MM.1S (cell line): Measurements from ENCODE around the gene CD300A.

Experiments
- DNase-seq: peaks from one replicate; pipeline ENCODE4 v3.0.0-alpha.2; 2015
- H2AFZ ChIP-seq: fragments of 300-600 bp; sonication (generic); 2 replicates; pipeline ENCODE4 v1.6.0; 2016; ENCODE audit warnings: antibody characterized with exemption, low read length
- H3F3A ChIP-seq: fragments of 300-600 bp; sonication (generic); 2 replicates; pipeline ENCODE4 v1.6.1; 2016; ENCODE audit warnings: mild to moderate bottlenecking, antibody characterized with exemption, low read length, moderate library complexity, mixed read lengths; ENCODE audit not compliant: insufficient read depth
- H3K27ac ChIP-seq: fragments of 300-600 bp; sonication (generic); 2 replicates; pipeline ENCODE4 v1.5.1; 2016; ENCODE audit warnings: mild to moderate bottlenecking, low read length
- H3K27me3 ChIP-seq: fragments of 300-600 bp; sonication (generic); replicated peaks from 2 replicates; pipeline ENCODE4 v1.6.0; 2016; ENCODE audit warnings: low read length; ENCODE audit not compliant: insufficient read depth
- H3K36me3 ChIP-seq: fragments of 300-600 bp; sonication (generic); replicated peaks from 2 replicates; pipeline ENCODE4 v1.6.1; 2016; ENCODE audit warnings: mild to moderate bottlenecking, low read length, mixed read lengths; ENCODE audit not compliant: insufficient read depth
- H3K4me1 ChIP-seq: fragments of 300-600 bp; sonication (generic); 2 replicates; pipeline ENCODE4 v1.6.1; 2016; ENCODE audit warnings: low read length, mixed read lengths
- H3K4me2 ChIP-seq: fragments of 300-600 bp; sonication (generic); 2 replicates; pipeline ENCODE4 v1.6.0; 2016; ENCODE audit warnings: low read depth, low read length
- H3K4me3 ChIP-seq: fragments of 300-600 bp; sonication (generic); 2 replicates; pipeline ENCODE4 v1.5.1; 2016; ENCODE audit warnings: low read length, mixed read lengths
- H3K79me2 ChIP-seq: fragments of 300-600 bp; sonication (generic); 2 replicates; pipeline ENCODE4 v1.6.1; 2016; ENCODE audit warnings: mixed run types, low read length, mixed read lengths
- H3K9ac ChIP-seq: fragments of 300-600 bp; sonication (generic); 2 replicates; pipeline ENCODE4 v1.6.1; 2016; ENCODE audit warnings: low read length, mixed read lengths
- H3K9me2 ChIP-seq: fragments of 300-600 bp; sonication (generic); replicated peaks from 2 replicates; pipeline ENCODE4 v1.6.1; 2016; ENCODE audit warnings: mild to moderate bottlenecking, low read length, mixed read lengths; ENCODE audit not compliant: insufficient read depth
- H3K9me3 ChIP-seq: fragments of 300-600 bp; sonication (generic); replicated peaks from 2 replicates; pipeline ENCODE4 v1.6.1; 2016; ENCODE audit warnings: mild to moderate bottlenecking, low read length, mixed read lengths; ENCODE audit not compliant: insufficient read depth
- H4K20me1 ChIP-seq: fragments of 300-600 bp; sonication (generic); 2 replicates; pipeline ENCODE4 v1.6.1; 2016; ENCODE audit warnings: mild to moderate bottlenecking, low read length, moderate library complexity, mixed read lengths; ENCODE audit not compliant: insufficient read depth
- CTCF ChIP-seq: fragments of 300-600 bp; sonication (generic); IDR thresholded peaks from 2 replicates; pipeline ENCODE4 v1.5.1; 2016; ENCODE audit warnings: antibody characterized with exemption, low read length, mixed read lengths
- EZH2 ChIP-seq: fragments of 300-600 bp; sonication (generic); optimal IDR thresholded peaks from 2 replicates; pipeline ENCODE3; 2017; ENCODE audit warnings: low read depth, mild to moderate bottlenecking, antibody characterized with exemption, low read length, mixed read lengths
- EZH2phosphoT487 ChIP-seq: fragments of 300-600 bp; sonication (generic); IDR thresholded peaks from 2 replicates; pipeline ENCODE4 v1.6.1; 2018; ENCODE audit warnings: antibody characterized with exemption, low read length

Gene CD300A

GRCh38 chr17:74527756-74528155, 61.3 kb downstream of the CD300A start:
- H3K27ac ChIP-seq, result no peak overlapping the region
- H3F3A ChIP-seq, result no peaks in the 10 kb centered on the region
- no peaks in the 10 kb centered on the region for H3K9me2 ChIP-seq
- H4K20me1 ChIP-seq, result no peaks in the 10 kb centered on the region
- H2AFZ ChIP-seq, result no peak overlapping the region
- H3K27me3 ChIP-seq, result peaks cover 99% of the 10 kb centered on the region
- no peak overlapping the region for H3K9ac ChIP-seq
- no peak for DNase-seq
- no peak overlapping the region for H3K4me2 ChIP-seq
- no peaks in the 10 kb centered on the region for H3K36me3 ChIP-seq
- TF ChIP-seq EZH2phosphoT487 (no peak), EZH2 (no peak), CTCF (no peak)
- no peaks in the 10 kb centered on the region for H3K79me2 ChIP-seq
- H3K4me1 ChIP-seq, result no peaks in the 10 kb centered on the region
- no peak overlapping the region for H3K4me3 ChIP-seq
- H3K9me3 ChIP-seq, result no peaks in the 10 kb centered on the region

- H3F3A ChIP-seq, result no peaks in the 10 kb centered on the region
- no peaks in the 10 kb centered on the region for H3K79me2 ChIP-seq
- H3K9ac ChIP-seq, result no peak overlapping the region
- no peaks in the 10 kb centered on the region for H4K20me1 ChIP-seq
- no peak overlapping the region for H3K4me3 ChIP-seq
- no peak overlapping the region for H2AFZ ChIP-seq
- H3K36me3 ChIP-seq, result no peaks in the 10 kb centered on the region
- H3K27ac ChIP-seq, result no peak overlapping the region
- H3K9me3 ChIP-seq, result no peaks in the 10 kb centered on the region
- DNase-seq, result no peak
- no peaks in the 10 kb centered on the region for H3K4me1 ChIP-seq
- no peak overlapping the region for H3K4me2 ChIP-seq
- TF ChIP-seq CTCF (no peak), EZH2 (no peak), EZH2phosphoT487 (no peak)
- H3K27me3 ChIP-seq, result peaks cover 98% of the 10 kb centered on the region
- H3K9me2 ChIP-seq, result no peaks in the 10 kb centered on the region
Observed at GRCh38 chr17:74528491-74529199, 62.2 kb downstream of the CD300A start.

- H3K9ac ChIP-seq, result no peak overlapping the region
- H3K27ac ChIP-seq, result no peak overlapping the region
- no peaks in the 10 kb centered on the region for H3K9me2 ChIP-seq
- no peaks in the 10 kb centered on the region for H3K4me1 ChIP-seq
- no peaks in the 10 kb centered on the region for H3K36me3 ChIP-seq
- H3K9me3 ChIP-seq, result no peaks in the 10 kb centered on the region
- H3K4me2 ChIP-seq, result no peak overlapping the region
- no peak overlapping the region for H2AFZ ChIP-seq
- H3K27me3 ChIP-seq, result peaks cover 98% of the 10 kb centered on the region
- no peaks in the 10 kb centered on the region for H3F3A ChIP-seq
- no peak overlapping the region for H3K4me3 ChIP-seq
- H3K79me2 ChIP-seq, result no peaks in the 10 kb centered on the region
- no peaks in the 10 kb centered on the region for H4K20me1 ChIP-seq
- no peak for DNase-seq
- TF ChIP-seq EZH2 (no peak), CTCF (no peak), EZH2phosphoT487 (no peak)
Observed at GRCh38 chr17:74529243-74529642, 62.8 kb downstream of the CD300A start.
